Keratinocyte (primary cell): ENCODE measurements around the gene ADAM22.

Source experiments
- CTCF ChIP-seq, 3 experiments: IDR thresholded peaks in 1 of 3; conservative IDR thresholded peaks in 1 of 3; optimal IDR thresholded peaks in 1 of 3; 2 replicates in 2 of 3; 3 replicates in 1 of 3; pipeline versions ENCODE3 to v1.5.1; 2011; ENCODE audit warnings: low read length in 3 of 3, mild to moderate bottlenecking in 3 of 3, moderate library complexity in 2 of 3, control low read depth in 1 of 3, inconsistent platforms in 1 of 3; ENCODE audit not compliant: insufficient read depth in 2 of 3; ENCODE audit errors: extremely low read depth in 1 of 3
- EZH2 ChIP-seq: IDR thresholded peaks from one replicate; pipeline ENCODE4 v1.6.1; 2012; ENCODE audit warnings: inconsistent platforms, mild to moderate bottlenecking, low read length, moderate library complexity

- no peak for TF ChIP-seq CTCF (optimal IDR thresholded peaks at IDR 0.05 in 1 of 3, IDR thresholded peaks at IDR 0.05 in 1 of 3, conservative IDR thresholded peaks at IDR 0.05 in 1 of 3; ENCODE audit: extremely low read depth in 1 of 3, insufficient read depth in 2 of 3, low read length in 3 of 3)
- TF ChIP-seq EZH2, result no peak
These were observed 7.2 kb upstream of the ADAM22 start for GRCh38 chr7:87926581-87927461.
